GM12892 (cell line): ENCODE results near the gene COMMD4.
"Not testable (repeated sequence)": the region's sequence is repeated elsewhere in the genome, so short reads cannot be mapped to it uniquely, and the experiment has no call there.

Experiments
- DNase-seq: peaks from one replicate; pipeline ENCODE4 v3.0.0; 2011; ENCODE audit not compliant: insufficient read length
- FAIRE-seq: peaks from 2 replicates; lab custom pipeline; 2011; peaks lifted over from hg19 to GRCh38; lab: Jason Lieb, UNC
- POLR2A ChIP-seq: IDR thresholded peaks from 2 replicates; pipeline ENCODE4 v1.6.1; 2011; ENCODE audit warnings: low read depth, low read length, control low read depth
- POLR2AphosphoS5 ChIP-seq: IDR thresholded peaks from 2 replicates; pipeline ENCODE4 v1.6.1; 2011; ENCODE audit warnings: low read depth, low read length, control low read depth
- TAF1 ChIP-seq: IDR thresholded peaks from 2 replicates; pipeline ENCODE4 v1.6.1; 2011; ENCODE audit warnings: low read depth, mild to moderate bottlenecking, control low read depth, low read length, borderline replicate concordance

Gene COMMD4

GRCh38 chr15:75338661-75339240 is 2.9 kb downstream of the COMMD4 start:
- FAIRE-seq (no peak), DNase-seq (no peak)
- no peak for TF ChIP-seq POLR2A

GRCh38 chr15:75339531-75340240 is 3.8 kb downstream of the COMMD4 start:
- no peak for TF ChIP-seq TAF1
- TF ChIP-seq POLR2AphosphoS5 = no peak
- no peak for TF ChIP-seq POLR2A
- DNase-seq (no peak), FAIRE-seq (no peak)

- no peak for FAIRE-seq
- DNase-seq = no peak
- TF ChIP-seq POLR2AphosphoS5 (no peak), POLR2A (no peak), TAF1 (no peak)
Observed at GRCh38 chr15:75342221-75342620, 6.4 kb downstream of the COMMD4 start.

DNA sequence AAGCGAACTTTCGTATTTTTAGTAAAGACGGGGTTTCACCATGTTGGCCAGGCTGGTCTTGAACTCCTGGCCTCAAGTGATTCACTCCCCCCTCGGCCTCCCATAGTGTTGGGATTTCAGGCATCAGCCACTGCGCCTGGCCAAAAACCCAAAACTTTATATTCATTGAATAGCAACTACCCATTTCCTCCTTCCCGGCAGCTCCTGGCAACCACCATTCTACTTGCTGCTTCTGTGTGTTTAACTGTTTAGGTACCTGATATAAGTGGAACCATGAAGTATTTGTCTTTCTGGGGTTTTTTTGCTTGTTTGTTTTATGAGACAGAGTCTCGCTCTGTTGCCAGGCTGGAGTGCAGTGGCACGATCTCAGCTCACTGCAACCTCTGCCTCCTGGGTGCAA is 8.1 kb downstream of the COMMD4 start:
- FAIRE-seq, DNase-seq: not testable (repeated sequence)

DNA sequence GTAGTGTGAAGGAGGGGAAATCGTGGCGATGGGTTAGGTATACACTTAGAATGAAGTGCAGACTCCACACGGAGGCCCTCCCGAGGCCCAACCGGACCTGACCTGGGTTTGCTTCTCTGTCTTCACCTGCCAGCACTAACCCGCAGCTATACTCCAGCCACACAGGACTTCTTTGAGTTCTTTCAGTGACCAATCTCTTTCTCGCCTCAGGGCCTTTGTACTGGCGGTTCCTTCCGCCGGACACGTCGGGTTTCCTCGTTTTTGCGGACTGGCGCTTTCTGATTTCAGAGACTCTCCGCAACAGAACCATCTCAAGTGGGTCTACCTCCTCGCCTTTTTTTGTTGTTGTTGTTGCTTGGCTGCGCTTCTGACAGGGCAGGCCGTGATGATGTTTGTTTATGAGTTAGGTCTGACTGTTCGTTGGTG is 10.9 kb downstream of the COMMD4 start, which contains the start of gene NEIL1:
Gene NEIL1 (plus strand): TSS at position 244 of the 426 bp plus-strand sequence. CDS start 1,867 bp downstream, outside the sequence.
- FAIRE-seq = no peak
- TF ChIP-seq POLR2A = no peak
- TF ChIP-seq POLR2AphosphoS5 = no peak
- no peak for TF ChIP-seq TAF1
- DNase-seq = no peak

GRCh38 chr15:75347222-75348033 is 11.6 kb downstream of the COMMD4 start:
- TF ChIP-seq TAF1 = no peak
- peak; percentile 18; the same call in 1 of the 2 replicates for TF ChIP-seq POLR2A
- no peak for DNase-seq
- peak; percentile 89 for FAIRE-seq

GRCh38 chr15:75348034-75348561 is 12.2 kb downstream of the COMMD4 start:
- DNase-seq (no peak), FAIRE-seq (no peak)
- no peak for TF ChIP-seq POLR2A
- no peak for TF ChIP-seq POLR2AphosphoS5
- no peak for TF ChIP-seq TAF1

- FAIRE-seq (peak; percentile 30), DNase-seq (no peak)
- TF ChIP-seq TAF1 (no peak), POLR2AphosphoS5 (no peak), POLR2A (no peak; the same call in 1 of the 2 replicates)
Observed at GRCh38 chr15:75348562-75349350, 12.9 kb downstream of the COMMD4 start.

- not testable (repeated sequence) for FAIRE-seq, DNase-seq
Observed at GRCh38 chr15:75349351-75349669, 13.4 kb downstream of the COMMD4 start.

- DNase-seq (no peak), FAIRE-seq (peak; percentile 94)
- TF ChIP-seq POLR2AphosphoS5 (no peak), POLR2A (no peak), TAF1 (no peak)
Observed at GRCh38 chr15:75349851-75350588, 14.2 kb downstream of the COMMD4 start.
